ENCODE data around the gene NALCN.

Gene NALCN

GRCh38 chr13:101412076-101412475 is 4.2 kb downstream of the NALCN start:
- no peaks in the 10 kb centered on the region for H3K4me1 ChIP-seq (ENCODE audit: control insufficient read depth, insufficient read depth, low read length)
- peaks cover 30% of the 10 kb centered on the region for H3K27me3 ChIP-seq (ENCODE audit: control insufficient read depth, insufficient read depth, low read length)
- no peak overlapping the region for H3K9ac ChIP-seq (ENCODE audit: low read length)
- H3K36me3 ChIP-seq (ENCODE audit: control insufficient read depth, insufficient read depth, low read length), result no peaks in the 10 kb centered on the region
- H3K9me3 ChIP-seq (ENCODE audit: control insufficient read depth, insufficient read depth, low read depth, low read length), result no peaks in the 10 kb centered on the region
- no peak overlapping the region for H3K4me3 ChIP-seq (ENCODE audit: low read depth, low read length)
- no peak overlapping the region for H3K27ac ChIP-seq (ENCODE audit: low read depth, low read length)

GRCh38 chr13:101408992-101409656 is 7.2 kb downstream of the NALCN start:
- Histone ChIP-seq H3K27ac (ENCODE audit: low read depth, low read length) (no peak overlapping the region), H3K4me3 (ENCODE audit: low read depth, low read length) (no peak overlapping the region), H3K9ac (ENCODE audit: low read length) (no peak overlapping the region), H3K4me1 (ENCODE audit: control insufficient read depth, insufficient read depth, low read length) (peaks cover 11% of the 10 kb centered on the region; the same call in 1 of the 2 replicates), H3K36me3 (ENCODE audit: control insufficient read depth, insufficient read depth, low read length) (no peaks in the 10 kb centered on the region), H3K27me3 (ENCODE audit: control insufficient read depth, insufficient read depth, low read length) (peaks cover 3% of the 10 kb centered on the region), H3K9me3 (ENCODE audit: control insufficient read depth, insufficient read depth, low read depth, low read length) (no peaks in the 10 kb centered on the region)

- no peak overlapping the region for H3K27ac ChIP-seq (ENCODE audit: low read depth, low read length)
- peaks cover 11% of the 10 kb centered on the region; the same call in 1 of the 2 replicates for H3K4me1 ChIP-seq (ENCODE audit: control insufficient read depth, insufficient read depth, low read length)
- no peaks in the 10 kb centered on the region for H3K9me3 ChIP-seq (ENCODE audit: control insufficient read depth, insufficient read depth, low read depth, low read length)
- H3K9ac ChIP-seq (ENCODE audit: low read length), result no peak overlapping the region
- H3K27me3 ChIP-seq (ENCODE audit: control insufficient read depth, insufficient read depth, low read length), result no peaks in the 10 kb centered on the region
- H3K36me3 ChIP-seq (ENCODE audit: control insufficient read depth, insufficient read depth, low read length), result no peaks in the 10 kb centered on the region
- H3K4me3 ChIP-seq (ENCODE audit: low read depth, low read length), result no peak overlapping the region
Observed at GRCh38 chr13:101408154-101408553, 8.2 kb downstream of the NALCN start.

- Histone ChIP-seq H3K4me1 (ENCODE audit: control insufficient read depth, insufficient read depth, low read length) (peaks cover 11% of the 10 kb centered on the region; the same call in 1 of the 2 replicates), H3K27me3 (ENCODE audit: control insufficient read depth, insufficient read depth, low read length) (no peaks in the 10 kb centered on the region), H3K4me3 (ENCODE audit: low read depth, low read length) (no peak overlapping the region), H3K27ac (ENCODE audit: low read depth, low read length) (no peak overlapping the region), H3K9ac (ENCODE audit: low read length) (no peak overlapping the region), H3K9me3 (ENCODE audit: control insufficient read depth, insufficient read depth, low read depth, low read length) (no peaks in the 10 kb centered on the region), H3K36me3 (ENCODE audit: control insufficient read depth, insufficient read depth, low read length) (no peaks in the 10 kb centered on the region)
Observed at GRCh38 chr13:101406791-101407190, 9.5 kb downstream of the NALCN start.

GRCh38 chr13:101401196-101401595 is 15.1 kb downstream of the NALCN start:
- no peaks in the 10 kb centered on the region for H3K27me3 ChIP-seq (ENCODE audit: control insufficient read depth, insufficient read depth, low read length)
- H3K9ac ChIP-seq (ENCODE audit: low read length), result no peak overlapping the region
- peaks cover 11% of the 10 kb centered on the region; the same call in 1 of the 2 replicates for H3K4me1 ChIP-seq (ENCODE audit: control insufficient read depth, insufficient read depth, low read length)
- H3K27ac ChIP-seq (ENCODE audit: low read depth, low read length), result no peak overlapping the region
- H3K9me3 ChIP-seq (ENCODE audit: control insufficient read depth, insufficient read depth, low read depth, low read length), result no peaks in the 10 kb centered on the region
- H3K4me3 ChIP-seq (ENCODE audit: low read depth, low read length), result no peak overlapping the region
- H3K36me3 ChIP-seq (ENCODE audit: control insufficient read depth, insufficient read depth, low read length), result no peaks in the 10 kb centered on the region

GRCh38 chr13:101399365-101399764 is 16.9 kb downstream of the NALCN start:
- Histone ChIP-seq H3K4me3 (ENCODE audit: low read depth, low read length) (no peak overlapping the region), H3K9me3 (ENCODE audit: control insufficient read depth, insufficient read depth, low read depth, low read length) (no peaks in the 10 kb centered on the region), H3K4me1 (ENCODE audit: control insufficient read depth, insufficient read depth, low read length) (no peaks in the 10 kb centered on the region), H3K27ac (ENCODE audit: low read depth, low read length) (no peak overlapping the region), H3K27me3 (ENCODE audit: control insufficient read depth, insufficient read depth, low read length) (no peaks in the 10 kb centered on the region), H3K36me3 (ENCODE audit: control insufficient read depth, insufficient read depth, low read length) (no peaks in the 10 kb centered on the region), H3K9ac (ENCODE audit: low read length) (no peak overlapping the region)

- Histone ChIP-seq H3K9me3 (ENCODE audit: control insufficient read depth, insufficient read depth, low read depth, low read length) (no peaks in the 10 kb centered on the region), H3K27me3 (ENCODE audit: control insufficient read depth, insufficient read depth, low read length) (no peaks in the 10 kb centered on the region), H3K4me3 (ENCODE audit: low read depth, low read length) (no peak overlapping the region), H3K36me3 (ENCODE audit: control insufficient read depth, insufficient read depth, low read length) (no peaks in the 10 kb centered on the region), H3K9ac (ENCODE audit: low read length) (no peak overlapping the region), H3K27ac (ENCODE audit: low read depth, low read length) (no peak overlapping the region), H3K4me1 (ENCODE audit: control insufficient read depth, insufficient read depth, low read length) (no peaks in the 10 kb centered on the region)
Observed at GRCh38 chr13:101398920-101399319, 17.4 kb downstream of the NALCN start.

- Histone ChIP-seq H3K9ac (ENCODE audit: low read length) (no peak overlapping the region), H3K27ac (ENCODE audit: low read depth, low read length) (no peak overlapping the region), H3K36me3 (ENCODE audit: control insufficient read depth, insufficient read depth, low read length) (no peaks in the 10 kb centered on the region), H3K4me3 (ENCODE audit: low read depth, low read length) (no peak overlapping the region), H3K9me3 (ENCODE audit: control insufficient read depth, insufficient read depth, low read depth, low read length) (no peaks in the 10 kb centered on the region), H3K4me1 (ENCODE audit: control insufficient read depth, insufficient read depth, low read length) (no peaks in the 10 kb centered on the region), H3K27me3 (ENCODE audit: control insufficient read depth, insufficient read depth, low read length) (no peaks in the 10 kb centered on the region)
Observed at GRCh38 chr13:101398191-101398590, 18.1 kb downstream of the NALCN start.

- Histone ChIP-seq H3K27ac (ENCODE audit: low read depth, low read length) (no peak overlapping the region), H3K9me3 (ENCODE audit: control insufficient read depth, insufficient read depth, low read depth, low read length) (no peaks in the 10 kb centered on the region), H3K36me3 (ENCODE audit: control insufficient read depth, insufficient read depth, low read length) (no peaks in the 10 kb centered on the region), H3K4me1 (ENCODE audit: control insufficient read depth, insufficient read depth, low read length) (no peaks in the 10 kb centered on the region), H3K27me3 (ENCODE audit: control insufficient read depth, insufficient read depth, low read length) (no peaks in the 10 kb centered on the region), H3K4me3 (ENCODE audit: low read depth, low read length) (no peak overlapping the region), H3K9ac (ENCODE audit: low read length) (no peak overlapping the region)
Observed at GRCh38 chr13:101397742-101398141, 18.6 kb downstream of the NALCN start.

- Histone ChIP-seq H3K4me3 (ENCODE audit: low read depth, low read length) (no peak overlapping the region), H3K9ac (ENCODE audit: low read length) (no peak overlapping the region), H3K36me3 (ENCODE audit: control insufficient read depth, insufficient read depth, low read length) (no peaks in the 10 kb centered on the region), H3K4me1 (ENCODE audit: control insufficient read depth, insufficient read depth, low read length) (no peaks in the 10 kb centered on the region), H3K27ac (ENCODE audit: low read depth, low read length) (no peak overlapping the region), H3K9me3 (ENCODE audit: control insufficient read depth, insufficient read depth, low read depth, low read length) (no peaks in the 10 kb centered on the region), H3K27me3 (ENCODE audit: control insufficient read depth, insufficient read depth, low read length) (no peaks in the 10 kb centered on the region)
Observed at GRCh38 chr13:101394605-101395004, 21.7 kb downstream of the NALCN start.

- no peaks in the 10 kb centered on the region for H3K4me1 ChIP-seq (ENCODE audit: control insufficient read depth, insufficient read depth, low read length)
- H3K4me3 ChIP-seq (ENCODE audit: low read depth, low read length), result no peak overlapping the region
- H3K9me3 ChIP-seq (ENCODE audit: control insufficient read depth, insufficient read depth, low read depth, low read length), result no peaks in the 10 kb centered on the region
- H3K9ac ChIP-seq (ENCODE audit: low read length), result no peak overlapping the region
- H3K27me3 ChIP-seq (ENCODE audit: control insufficient read depth, insufficient read depth, low read length), result no peaks in the 10 kb centered on the region
- no peak overlapping the region for H3K27ac ChIP-seq (ENCODE audit: low read depth, low read length)
- H3K36me3 ChIP-seq (ENCODE audit: control insufficient read depth, insufficient read depth, low read length), result no peaks in the 10 kb centered on the region
Observed at GRCh38 chr13:101393140-101393539, 23.2 kb downstream of the NALCN start.
